ENCODE measurements around the gene RNLS.

GRCh38 chr10:88586462-88586861 lies 3.3 kb upstream of the RNLS start, which contains the start of gene LIPJ:
- no peak for TF ChIP-seq MAFK (IDR thresholded peaks at IDR 0.05; ENCODE audit: low read depth, low read length)
- TF ChIP-seq CTCF (IDR thresholded peaks at IDR 0.05; ENCODE audit: control extremely low read depth in 1 of 3, insufficient read depth in 1 of 3, low read depth in 1 of 3, low read length in 3 of 3) = no peak
- no peak for TF ChIP-seq POLR2A (IDR thresholded peaks at IDR 0.05; ENCODE audit: control extremely low read depth in 1 of 2, low read depth in 2 of 2, low read length in 2 of 2)
- TF ChIP-seq BACH1 (IDR thresholded peaks at IDR 0.05; ENCODE audit: low read length) = no peak
- TF ChIP-seq E2F6 (IDR thresholded peaks at IDR 0.05) = no peak
- no peak for TF ChIP-seq EZH2 (IDR thresholded peaks at IDR 0.05; ENCODE audit: low read depth, low read length, severe bottlenecking)
